DMS79 (cell line): Measurements from ENCODE around the gene AARS2.
A peak's percentile ranks its signal among the peaks of the same experiment; 100 is the strongest.
"Not testable (repeated sequence)": the region's sequence is repeated elsewhere in the genome, so short reads cannot be mapped to it uniquely, and the experiment has no call there.

ENCODE experiments used
- DNase-seq: peaks from one replicate; lab custom pipeline; 2025; lab: John Stamatoyannopoulos, UW

The AARS2 gene

GRCh38 chr6:44312901-44313788, at the start of gene AARS2:
AARS2 (minus strand) TSS chr6:44313347; CDS start chr6:44313323, 24 bp downstream.
- peak; percentile 52 for DNase-seq

DNA sequence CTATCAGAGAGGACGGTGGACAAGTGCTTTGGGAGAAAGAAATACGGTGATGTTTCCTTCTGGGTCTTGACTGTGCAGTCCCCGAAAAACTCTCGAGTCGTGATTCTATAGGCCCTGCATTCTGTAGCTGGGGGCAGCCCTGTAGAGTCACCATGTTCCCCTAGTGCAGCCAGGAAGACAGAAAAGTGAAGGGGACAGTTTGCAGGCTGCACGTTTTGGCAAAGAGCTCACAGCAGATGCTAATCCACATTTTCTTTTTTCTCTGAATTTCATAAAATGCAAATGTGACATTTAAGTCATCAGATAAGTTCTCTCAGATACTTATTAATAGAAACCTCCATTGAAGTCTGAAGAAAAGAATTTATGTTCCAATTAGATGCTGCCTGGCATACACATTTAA, 48.8 kb upstream of the AARS2 start:
- DNase-seq: no peak

DNA sequence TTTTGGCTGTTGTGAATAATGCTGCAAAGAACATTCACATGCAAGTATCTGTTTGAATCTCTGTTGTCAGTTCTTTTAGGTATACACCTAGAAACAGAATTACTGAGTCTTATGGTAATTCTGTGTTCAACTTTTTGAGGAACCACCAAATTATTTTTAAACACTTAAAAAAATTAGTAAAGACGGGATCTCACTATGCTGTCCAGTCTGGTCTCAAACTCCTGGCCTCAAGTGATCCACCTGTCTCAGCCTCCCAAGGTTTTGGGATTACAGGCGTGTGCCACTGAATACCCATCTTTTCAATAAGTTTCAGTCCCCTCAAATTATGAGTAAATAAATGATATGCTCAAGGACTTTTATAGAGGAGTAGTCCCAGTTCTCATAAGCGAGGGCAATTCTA, 46.8 kb upstream of the AARS2 start:
- no peak for DNase-seq

DNA sequence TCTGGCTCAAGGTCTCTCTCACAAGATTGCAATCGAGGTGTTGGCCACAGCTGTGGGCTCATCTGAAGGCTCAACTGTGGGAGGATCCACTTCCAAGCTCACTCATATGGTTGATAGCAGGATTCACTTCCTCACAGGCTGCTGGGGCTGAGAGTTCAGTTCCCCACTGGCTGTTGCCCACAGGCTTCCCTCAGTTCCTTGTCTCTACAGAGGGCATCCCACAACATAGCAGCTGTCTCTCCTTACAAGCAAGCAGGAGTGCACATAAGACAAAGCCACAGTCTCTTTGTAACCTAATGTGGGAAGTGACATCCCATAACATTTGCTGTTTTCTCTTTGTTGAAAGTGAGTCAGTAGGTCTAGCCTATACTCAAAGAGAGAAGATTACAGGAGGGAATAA, 43.3 kb upstream of the AARS2 start:
- DNase-seq: no peak

GRCh38 chr6:44355640-44356039, 42.5 kb upstream of the AARS2 start:
- no peak for DNase-seq

- DNase-seq: no peak
Measured at GRCh38 chr6:44353336-44353735, 40.2 kb upstream of the AARS2 start.

- DNase-seq: no peak
Measured at GRCh38 chr6:44352259-44352658, 39.1 kb upstream of the AARS2 start.

DNA sequence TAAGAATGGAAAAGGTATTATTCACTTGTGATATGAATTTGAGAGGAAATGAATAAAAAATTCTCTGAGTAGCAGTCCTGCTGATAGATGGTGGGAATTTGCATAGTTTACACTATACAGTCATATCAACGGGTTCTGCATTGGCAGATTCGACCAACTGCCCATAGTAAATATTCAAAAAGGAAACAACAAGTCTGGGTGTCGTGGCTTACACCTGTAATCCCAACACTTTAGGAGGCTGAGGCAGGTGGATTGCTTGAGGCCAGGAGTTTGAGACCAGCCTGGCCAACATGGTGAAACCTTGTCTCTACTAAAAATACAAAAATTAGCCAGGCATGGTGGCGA, 37.5 kb upstream of the AARS2 start:
- DNase-seq: not testable (repeated sequence)

- no peak for DNase-seq
Measured at GRCh38 chr6:44349904-44350649, 36.9 kb upstream of the AARS2 start.

DNA sequence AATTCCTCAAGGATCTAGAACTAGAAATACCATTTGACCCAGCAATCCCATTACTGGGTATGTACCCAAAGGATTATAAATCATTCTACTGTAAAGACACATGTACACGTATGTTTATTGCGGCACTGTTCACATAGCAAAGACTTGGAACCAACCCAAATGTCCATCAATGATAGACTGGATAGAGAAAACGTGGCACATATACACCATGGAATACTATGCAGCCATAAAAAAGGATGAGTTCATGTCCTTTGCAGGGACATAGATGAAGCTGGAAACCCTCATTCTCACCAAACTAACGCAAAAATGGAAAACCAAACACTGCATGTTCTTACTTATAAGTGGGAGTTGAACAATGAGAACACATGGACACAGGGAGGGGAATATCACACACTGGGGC, 33.7 kb upstream of the AARS2 start:
- DNase-seq: not testable (repeated sequence)

DNA sequence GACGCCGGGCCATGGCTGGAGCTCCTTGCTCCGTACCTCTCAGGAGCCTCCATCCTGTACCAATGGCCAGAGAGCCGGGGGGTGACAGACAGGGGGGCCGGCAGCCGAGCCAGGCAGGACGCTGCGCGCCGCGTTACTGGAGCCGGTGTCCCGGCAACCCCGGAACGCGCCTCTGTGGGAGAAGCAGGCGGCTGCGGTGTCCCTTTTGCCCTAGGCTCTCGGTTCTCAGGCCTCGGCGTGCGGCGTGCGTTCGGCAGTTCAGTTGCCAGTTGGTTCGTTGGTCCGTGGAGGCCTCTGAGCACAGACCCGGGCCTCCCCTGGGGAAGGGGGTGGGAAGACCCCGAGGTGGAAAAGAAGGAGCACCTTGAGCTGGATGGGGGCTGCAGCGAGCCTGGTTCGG, 29.3 kb upstream of the AARS2 start, which contains the start of gene SPATS1:
SPATS1 (plus strand) TSS at position 162 of the 400 bp plus-strand sequence. CDS start 446 bp downstream, outside the sequence.
- DNase-seq: no peak

DNA sequence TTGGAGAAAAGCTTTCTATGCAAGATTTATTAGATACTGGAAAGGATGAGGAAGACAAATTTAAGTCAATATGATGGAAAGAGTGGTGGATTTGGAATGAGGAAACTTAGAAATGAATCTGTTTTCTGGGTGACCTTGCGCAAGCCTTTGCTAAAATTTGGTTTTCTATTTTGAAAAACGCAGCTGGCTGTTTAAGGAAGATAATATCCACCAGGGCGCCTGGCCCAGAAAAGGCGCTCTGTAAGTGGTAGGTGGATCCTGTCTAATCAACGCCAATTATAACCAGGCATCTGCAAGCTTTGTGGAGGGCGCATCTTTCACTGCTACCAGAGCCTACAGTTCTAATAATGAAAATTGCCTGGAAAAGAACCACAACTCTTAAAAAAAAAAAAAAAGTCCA, 28.9 kb upstream of the AARS2 start:
- no peak for DNase-seq

GRCh38 chr6:44341095-44341890, 28.1 kb upstream of the AARS2 start:
- no peak for DNase-seq

GRCh38 chr6:44339763-44340625, 26.8 kb upstream of the AARS2 start:
- DNase-seq: no peak

DNA sequence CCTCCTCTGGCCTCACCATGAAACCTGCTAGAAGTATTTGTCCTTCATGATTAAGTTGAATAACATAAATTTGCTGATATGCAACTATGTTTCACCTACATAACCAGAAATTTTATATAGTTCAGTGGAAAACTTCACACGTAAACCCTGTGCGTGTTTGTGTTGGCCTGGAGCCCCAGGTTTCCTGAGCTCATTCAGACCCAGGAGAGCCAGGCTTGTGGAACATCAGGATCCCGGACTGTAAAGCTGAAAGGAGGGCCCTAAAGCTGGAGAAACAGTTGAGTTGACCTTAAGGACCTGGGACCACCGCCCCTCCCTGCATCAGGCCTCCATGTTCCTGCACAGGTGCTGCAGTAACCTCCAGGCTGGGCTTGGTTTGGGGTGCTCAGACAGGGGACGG, 26.2 kb upstream of the AARS2 start:
- DNase-seq: no peak

DNA sequence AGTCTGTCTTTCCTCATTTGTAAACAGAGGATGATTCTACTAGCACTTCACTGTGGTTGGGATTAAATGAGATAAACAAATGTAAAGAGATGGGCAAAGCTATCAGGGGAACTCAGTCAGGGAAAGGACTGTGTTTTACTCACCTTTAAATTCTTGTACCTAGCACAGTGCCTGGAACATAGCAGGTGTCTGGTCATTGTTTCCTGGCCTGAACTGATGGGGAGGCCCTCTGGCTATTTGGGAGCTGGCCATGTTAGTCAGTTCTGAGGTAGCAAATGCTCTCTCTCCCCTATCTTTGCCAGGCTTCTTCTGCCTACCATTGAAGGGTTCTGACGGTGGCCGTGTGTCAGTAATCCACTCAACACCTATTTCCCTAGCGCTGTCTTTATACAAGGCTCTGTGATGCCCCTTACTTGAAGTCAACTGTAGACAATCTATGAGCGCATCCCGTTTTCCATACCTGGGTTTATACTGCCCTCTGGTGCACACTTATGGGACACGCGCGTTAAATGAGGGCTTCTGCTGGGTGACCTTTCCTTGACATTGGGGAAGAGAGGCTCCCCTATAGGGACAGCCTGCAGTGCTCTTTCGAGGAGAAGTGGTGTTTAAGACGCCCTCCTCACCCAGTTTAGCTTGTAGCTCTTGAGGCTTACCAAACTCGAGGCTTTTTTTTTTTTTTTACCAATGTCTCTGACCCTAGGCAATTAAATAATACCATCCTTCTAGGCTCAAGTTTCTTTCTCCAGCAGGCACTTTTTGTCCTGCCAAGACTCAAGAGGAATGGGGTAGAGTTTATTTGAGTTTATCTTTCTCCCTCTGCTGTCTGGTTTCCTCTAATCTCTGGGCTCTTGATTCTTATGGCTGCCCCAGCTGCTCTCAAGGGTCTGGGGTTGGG, 25.3 kb upstream of the AARS2 start:
- DNase-seq: peak; percentile 18

GRCh38 chr6:44335631-44336030, 22.5 kb upstream of the AARS2 start:
- no peak for DNase-seq

- no peak for DNase-seq
Measured at GRCh38 chr6:44333942-44334341, 20.8 kb upstream of the AARS2 start.

DNA sequence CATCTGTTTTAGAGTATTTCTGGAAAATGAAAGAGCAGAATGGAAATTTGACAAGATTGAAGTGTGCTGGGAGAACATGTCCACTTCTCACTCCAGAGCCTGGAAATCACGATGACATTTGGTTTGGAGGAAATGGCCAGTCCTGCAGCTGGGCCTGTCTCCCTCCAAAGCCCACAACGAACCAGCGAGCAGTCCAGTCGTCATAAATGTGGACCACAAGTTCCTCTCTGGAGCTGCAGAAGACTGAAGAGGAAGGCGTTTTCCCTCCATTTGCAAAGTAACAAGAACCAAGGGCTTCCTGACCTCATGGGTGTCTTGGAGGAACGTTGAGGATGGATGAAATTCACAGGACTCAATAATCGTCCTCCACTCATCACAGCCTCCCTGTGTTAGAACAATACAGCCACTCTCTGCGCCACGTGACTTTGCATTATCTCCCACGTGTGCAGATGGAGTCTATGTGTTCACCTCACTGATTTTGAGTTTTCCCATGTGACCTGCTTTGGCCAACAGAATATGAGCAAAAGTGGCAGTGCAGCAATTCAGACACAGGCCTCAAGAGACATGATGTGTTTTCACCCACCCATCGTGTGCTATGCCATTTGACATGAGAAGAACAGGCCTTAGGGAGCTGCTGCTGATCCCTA, 20.2 kb upstream of the AARS2 start:
- no peak for DNase-seq

DNA sequence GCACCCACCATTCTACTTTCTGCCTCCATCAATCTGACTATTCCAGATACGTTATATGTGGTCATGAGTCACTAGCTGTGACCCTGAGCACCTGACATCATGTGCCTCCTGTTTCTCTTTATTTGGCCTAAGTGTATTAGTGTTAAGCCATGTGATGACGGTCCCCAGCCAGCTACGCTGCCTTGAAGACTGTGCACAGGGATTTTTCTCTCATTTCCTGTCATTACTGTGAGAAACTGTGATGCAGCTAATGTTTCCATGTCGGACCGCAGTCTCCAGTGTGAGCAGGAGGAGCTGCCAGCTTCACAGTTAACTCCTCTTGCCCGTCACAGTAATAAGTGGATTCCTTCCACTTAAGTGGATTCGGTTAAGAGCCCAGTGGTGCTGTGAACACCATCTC, 19.4 kb upstream of the AARS2 start:
- peak; percentile 61 for DNase-seq
